Stimulated activated CD4-positive, alpha-beta T cell treated with anti-CD3 and anti-CD28 coated beads, Interleukin-1b, Interleukin-23, amount 100 ng/mL, for 24 hours (primary cell): ENCODE data around the gene PDE4C.
A peak's percentile ranks its signal among the peaks of the same experiment; 100 is the strongest.

Experiments used
- DNase-seq, 4 experiments: peaks; one replicate each; pipeline ENCODE4 v3.0.0-alpha.2; 2020; ENCODE audit warnings: low read depth in 4 of 4, low spot score in 1 of 4

Gene PDE4C

DNA sequence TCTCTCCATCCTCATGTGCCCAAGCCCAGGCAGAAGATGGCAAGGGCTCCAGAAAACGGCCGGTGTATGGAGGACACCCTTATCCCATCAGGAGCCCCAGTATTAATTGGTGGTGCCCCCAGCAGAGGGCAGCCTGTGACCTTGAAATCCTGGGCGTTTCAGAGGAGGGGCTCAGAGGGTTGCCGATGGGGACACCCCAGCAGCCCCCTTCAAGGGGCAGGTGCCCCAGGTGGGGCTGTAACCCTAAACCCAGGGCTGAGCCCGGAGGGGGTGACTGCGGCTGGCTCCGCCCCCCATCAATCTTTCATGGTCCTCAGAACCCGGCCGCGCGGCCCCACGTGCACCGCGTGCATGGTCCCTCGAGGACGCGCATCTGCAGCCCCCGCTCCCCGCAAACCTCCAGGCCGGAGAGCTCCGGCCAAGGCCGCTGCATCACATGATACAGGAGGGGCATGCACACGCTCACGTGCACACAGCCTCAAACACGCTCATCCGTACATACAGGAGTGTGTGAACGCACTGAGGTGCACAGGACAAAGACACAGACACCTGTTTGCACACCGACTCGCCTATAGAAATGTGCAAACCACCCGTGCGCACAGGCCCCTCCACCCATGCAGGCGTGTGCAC is 23.3 kb downstream of the PDE4C start:
- no peak for DNase-seq

DNA sequence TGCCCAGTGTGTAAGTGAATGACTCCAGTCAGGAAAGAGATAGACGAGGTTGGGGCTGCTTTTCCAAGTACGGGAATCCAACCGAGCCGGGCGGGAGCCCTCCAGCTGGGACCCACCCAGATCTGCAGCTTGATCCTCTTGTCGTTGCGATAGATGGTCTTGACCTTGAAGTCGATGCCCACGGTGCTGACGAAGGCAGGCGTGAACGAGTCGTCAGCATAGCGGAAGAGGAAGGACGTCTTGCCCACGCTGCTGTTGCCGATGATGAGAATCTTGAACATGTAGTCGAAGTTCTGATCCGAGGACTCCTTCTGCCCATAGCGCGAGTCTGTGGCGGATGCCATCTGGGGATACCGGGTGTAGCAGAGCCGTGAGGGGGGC is 23.9 kb downstream of the PDE4C start:
- DNase-seq, result no peak

DNA sequence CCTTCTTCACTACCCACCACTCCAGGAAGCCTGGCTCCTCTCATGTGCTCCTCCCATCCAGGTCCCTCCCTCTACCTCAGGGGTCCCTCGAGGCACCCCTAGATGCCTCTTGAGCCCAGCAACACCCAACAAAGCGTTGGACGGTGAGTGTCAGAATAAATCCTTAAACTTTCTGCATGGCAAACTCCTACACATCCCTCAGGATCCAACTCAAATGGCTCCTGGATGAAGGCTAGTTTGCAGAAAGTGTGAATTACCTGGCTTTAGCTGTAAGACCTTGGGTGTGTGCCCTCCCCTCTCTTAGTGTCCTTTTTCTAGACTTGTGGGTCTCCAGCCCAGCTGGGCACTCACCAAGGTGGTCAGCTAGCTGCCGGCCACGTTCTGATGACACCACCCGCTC is 27.9 kb downstream of the PDE4C start:
- no peak for DNase-seq

DNA sequence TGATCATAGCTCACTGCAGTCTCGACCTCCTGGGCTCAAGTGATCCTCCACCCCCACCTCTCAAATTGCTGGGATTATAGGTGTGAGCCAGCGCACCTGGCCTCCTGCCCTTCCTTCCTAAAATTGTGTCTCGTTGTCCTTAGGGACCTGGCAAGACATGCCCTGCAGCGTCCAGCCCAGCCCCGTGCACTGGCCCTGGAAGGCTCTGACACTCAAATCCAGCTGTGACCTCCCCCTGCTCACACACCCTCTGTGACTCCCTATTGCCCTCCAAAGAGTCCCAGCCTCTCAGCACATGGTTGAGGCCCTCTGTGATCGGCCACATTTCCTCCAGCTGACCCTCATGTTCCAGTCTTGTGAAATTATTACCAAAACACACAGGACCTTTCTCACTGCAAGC is 28.3 kb downstream of the PDE4C start:
- no peak for DNase-seq

DNA sequence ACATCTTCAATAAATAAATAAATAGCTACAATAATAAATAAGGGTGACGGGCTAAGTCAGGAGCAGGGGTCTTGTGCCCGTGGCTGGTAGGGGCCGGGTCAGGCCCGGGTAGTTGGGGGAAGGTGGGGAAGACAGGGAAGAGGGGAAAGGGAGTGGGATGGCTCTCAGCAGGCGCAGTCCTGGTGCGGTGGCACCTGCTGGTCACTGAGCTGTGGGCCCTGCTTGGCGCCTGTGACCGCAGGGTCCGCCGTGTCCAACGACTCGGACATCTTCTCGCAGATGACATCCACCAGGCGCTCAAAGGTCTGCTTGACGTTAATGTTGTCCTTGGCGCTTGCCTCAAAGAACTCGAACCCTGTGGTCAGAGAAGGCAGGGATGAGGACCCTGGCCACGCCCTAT is 28.9 kb downstream of the PDE4C start:
- no peak for DNase-seq

DNA sequence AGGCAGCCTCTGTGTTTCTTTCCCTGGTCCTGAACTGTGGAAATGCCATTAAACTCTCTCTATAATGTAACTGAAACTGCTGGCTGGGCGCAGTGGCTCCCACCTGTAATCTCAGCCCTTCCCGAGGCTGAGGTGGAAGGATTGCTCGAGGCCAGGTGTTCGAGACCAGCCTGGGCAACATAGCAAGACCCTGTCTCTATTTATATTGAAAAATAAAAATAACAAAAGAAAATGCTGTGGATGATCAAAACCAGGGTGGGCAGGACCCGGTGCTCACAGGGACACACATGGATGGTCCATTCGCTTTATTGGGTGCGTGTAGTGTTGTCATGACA is 29.8 kb downstream of the PDE4C start:
- DNase-seq, result no peak

DNA sequence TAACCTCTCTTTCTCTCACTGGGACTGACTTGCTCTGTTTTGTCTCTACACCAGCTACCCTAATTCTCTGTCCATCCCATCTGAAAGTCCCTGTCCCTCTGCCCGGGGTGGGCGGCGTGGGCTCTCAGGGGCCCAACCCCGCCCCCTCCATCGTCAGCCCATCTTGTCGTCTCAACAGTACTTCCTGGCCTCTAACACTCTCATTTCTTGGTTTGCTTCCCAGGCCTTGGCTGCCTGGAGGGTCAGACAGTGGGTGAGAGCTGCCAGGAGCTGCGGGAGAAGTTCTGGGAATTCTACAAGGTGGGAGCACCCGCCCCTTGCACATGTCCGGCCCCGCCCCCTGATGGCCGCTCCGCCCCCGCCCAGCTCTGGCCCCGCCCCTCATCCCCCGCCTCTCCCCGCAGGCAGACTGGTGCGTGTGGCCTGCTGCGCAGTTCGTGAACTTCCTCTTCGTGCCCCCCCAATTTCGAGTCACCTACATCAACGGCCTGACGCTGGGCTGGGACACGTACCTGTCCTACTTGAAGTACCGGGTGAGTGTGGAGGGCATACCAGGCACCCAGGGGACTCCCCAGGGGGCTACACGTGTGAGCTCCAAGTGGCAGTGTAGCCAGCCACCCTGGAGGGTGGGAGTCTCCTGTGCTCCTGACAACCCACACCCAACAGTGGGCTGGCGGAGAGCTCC is 31.5 kb downstream of the PDE4C start:
- DNase-seq, result no peak

DNA sequence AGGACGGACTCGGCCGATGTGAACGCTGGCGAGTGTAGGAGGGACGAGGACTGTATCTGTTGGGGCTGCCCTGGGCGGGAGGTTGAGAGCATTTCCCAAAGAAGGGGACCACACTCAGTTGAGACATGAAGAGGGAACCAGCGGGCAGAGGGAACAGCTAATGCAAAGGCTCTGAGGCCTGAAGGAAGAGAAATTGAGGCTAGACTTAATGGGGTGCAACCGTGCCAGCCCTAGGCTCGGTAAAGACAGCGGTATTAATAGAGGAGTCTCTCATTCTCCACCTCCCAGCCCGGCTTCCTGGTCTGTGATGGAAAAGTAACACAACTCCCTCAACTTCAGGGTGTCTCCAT is 32.1 kb downstream of the PDE4C start:
- no peak for DNase-seq

DNA sequence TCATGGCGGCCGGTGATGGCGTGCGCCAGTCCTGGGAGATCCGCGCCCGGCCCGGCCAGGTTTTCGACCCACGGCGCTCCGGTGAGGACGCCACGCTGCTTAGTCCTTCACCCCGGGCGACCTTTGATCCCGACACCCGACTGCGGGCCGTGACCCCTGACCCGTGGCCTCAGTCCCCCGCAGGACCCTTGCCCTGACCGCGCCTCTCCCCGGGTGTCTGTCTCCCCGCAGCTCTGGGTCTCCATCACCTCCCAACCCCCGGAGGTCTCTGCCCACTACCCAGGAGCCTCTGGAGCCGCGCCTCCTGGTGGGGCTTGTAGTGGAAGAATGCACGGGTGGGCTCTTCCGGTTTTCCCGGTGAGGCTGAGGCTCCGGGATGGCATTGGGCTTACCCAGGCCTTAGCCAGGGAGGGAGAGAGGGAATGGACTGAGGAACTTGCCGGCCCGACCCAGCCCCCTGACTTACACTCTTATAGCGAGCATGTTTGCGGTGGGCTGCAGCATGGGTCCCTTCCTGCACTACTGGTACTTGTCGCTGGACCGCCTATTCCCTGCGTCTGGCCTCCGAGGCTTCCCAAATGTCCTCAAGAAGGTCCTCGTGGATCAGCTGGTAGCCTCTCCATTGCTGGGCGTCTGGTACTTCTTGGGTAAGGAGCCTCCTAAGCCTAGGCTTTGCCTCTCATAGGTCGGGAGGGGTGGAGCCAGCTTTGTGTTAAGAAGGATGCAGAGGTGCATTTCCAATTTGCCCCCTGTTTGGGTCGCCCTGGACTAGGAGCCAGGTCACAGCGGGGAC is 32.7 kb downstream of the PDE4C start:
- no peak for DNase-seq

DNA sequence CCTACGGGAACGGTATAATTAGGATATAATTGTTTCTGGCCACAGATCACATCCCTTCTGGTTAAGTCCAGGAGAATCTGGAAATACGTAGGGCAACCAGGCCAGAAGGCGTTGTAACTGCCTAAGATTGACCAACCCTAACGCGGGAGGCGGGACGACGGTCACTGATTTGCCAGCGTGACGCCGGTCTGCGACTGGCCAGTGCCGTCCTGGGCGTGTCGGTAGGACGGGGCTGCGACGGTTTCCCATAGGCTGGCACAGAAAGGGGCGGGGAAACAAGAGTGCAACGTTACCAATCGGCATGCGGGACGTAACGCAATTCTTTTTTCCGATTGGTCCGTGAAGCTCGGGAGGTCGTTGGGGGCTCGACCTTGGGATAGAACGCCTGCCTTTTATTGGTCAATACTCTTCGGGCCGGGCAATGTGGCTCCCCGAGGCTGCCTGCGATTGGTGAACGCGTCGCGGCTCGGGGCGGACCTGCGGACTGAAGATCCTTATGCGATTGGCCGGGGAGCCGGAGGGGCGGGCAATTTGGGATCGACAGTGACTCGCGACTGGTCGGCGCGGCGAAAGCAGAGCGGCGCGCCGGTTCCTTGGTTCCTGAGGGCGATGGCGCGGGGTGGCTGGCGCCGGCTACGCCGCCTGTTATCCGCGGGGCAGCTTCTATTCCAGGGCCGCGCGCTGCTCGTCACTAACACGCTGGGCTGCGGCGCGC is 33.4 kb downstream of the PDE4C start, which contains the start of gene MPV17L2:
Gene MPV17L2, plus strand, starts transcription at position 546 of the 715 bp plus-strand sequence. Its CDS starts 64 bp downstream, at position 610.
- DNase-seq, result peak; percentile 85 to 98 (median 96)

DNA sequence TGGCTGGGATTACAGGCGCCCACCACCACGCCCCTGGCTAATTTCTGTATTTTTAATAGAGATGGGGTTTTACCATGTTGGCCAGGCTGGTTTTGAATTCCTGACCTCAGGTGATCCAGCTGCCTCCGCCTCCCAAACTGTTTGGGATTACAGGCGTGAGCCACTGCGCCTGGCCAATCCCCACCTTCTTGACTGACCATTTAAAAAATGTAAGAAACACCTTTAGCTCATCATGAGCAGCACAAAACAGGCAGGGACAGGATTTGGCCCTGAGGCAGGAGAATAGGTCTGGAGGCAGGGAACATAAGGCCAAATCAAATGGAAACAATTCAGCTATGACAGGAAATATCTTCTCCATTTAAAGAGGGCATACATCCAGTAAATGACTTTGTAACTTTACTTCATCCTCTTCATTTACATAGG is 34.6 kb downstream of the PDE4C start:
- DNase-seq, result no peak

DNA sequence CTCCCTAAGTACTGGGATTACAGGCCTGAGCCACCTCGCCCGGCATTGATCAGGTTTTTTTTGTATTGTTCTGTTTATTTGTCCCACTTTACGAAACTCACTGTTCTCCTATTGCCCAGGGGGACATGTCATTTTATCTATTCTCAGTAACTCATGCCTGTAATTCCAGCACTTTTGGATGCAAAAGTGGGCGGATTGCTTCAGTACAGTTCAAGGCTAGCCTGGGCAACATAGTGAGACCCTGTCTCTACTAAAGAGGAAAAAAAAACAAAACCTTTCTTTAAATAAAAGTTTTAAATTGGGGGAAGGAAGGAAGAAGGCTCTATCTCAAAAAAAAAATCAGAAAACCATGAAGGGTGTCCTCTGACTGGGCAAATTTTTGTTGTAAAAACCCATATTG is 36.0 kb downstream of the PDE4C start:
- DNase-seq, result no peak

DNA sequence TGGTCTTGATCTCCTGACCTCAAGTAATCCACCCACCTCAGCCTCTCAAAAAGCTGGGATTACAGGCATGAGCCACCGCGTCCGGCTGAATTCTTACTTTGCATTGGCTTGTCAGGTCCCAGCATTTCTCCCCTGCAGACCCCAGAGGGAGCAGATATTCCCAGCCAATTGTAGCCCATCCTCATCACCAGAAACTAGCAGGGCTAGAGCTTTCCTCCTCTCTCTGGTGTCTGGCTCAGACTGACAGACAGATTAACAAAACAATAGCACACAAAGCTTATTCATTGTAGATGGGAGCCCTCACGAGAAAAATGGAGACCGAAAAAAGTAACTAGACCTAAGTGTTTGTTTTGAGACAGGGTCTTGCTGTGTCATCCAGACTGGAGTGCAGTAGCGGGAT is 40.7 kb downstream of the PDE4C start:
- DNase-seq, result no peak

DNA sequence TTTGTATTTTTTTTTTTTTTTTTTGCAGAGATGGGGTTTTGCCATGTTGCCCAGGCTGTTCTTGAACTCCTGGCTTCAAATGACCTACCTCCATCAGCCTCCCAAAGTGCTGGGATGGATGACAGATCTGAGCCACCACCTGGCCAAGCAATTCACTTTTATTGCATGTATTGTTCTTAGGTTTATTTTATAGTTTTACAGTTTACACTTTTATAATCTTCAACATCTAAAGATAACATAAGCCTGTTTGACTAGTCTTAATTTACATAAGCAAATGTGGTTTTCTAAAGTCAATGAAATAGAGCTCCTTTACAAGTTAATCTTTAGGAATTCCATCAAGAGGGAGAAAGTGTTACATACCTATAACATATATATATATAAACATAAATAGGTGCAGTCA is 42.7 kb downstream of the PDE4C start:
- no peak for DNase-seq

DNA sequence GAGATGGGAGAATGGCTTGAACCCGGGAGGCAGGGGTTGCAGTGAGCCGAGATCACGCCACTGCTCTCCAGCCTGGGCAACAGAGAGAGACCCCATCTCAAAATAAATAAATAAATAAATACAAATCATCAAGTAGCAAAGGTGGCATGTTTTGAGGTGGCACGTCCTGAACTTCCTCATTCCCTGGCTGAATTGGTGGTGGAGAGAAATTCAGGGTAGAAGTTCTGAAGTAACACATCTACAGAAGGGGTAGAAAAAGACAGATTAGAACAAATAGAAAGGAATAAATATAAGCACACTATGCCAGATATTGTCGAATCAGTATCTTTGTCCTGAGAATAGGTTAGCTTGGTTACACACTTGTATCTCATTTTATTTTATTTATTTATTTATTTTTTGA is 46.3 kb downstream of the PDE4C start:
- DNase-seq, result no peak

DNA sequence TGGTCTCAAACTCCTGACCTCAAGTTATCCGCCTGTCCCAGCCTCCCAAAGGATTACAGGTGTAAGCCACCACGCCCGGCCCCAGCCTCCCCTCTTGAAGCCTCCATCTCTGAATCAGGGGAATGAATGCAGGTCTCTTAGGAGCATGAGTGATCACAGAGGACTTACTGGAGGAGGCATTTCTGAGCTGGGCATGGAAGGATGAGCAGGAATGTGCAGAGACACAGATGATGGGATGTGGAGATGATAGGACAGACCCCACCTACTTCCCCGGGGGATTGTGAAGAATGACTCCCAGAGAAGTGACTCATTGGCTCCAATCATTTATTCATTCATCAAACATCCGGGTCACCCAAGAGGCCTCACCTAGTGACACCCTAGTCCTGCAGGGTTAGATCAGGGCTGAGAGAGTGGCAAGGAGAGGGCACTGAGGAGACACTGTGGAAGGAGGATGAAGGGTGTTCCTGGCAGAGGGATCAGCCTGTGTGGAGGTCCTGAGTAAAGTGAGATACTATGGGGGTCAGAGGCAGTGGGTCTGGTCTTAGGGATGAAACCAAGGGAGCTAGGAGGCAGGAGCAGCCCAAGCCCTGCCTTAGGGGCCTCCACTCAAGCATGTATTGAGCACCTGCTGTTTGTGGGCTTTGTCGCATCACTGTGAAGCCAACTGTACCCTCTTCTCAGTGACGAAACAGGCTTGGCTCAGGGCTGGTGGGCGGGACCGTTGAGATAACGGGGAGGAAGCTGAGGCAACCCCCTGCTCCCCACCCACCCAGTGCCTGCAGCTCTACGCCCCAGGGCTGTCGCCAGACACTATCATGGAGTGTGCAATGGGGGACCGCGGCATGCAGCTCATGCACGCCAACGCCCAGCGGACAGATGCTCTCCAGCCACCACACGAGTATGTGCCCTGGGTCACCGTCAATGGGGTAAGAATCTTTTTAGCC is 49.6 kb downstream of the PDE4C start:
- DNase-seq, result no peak

DNA sequence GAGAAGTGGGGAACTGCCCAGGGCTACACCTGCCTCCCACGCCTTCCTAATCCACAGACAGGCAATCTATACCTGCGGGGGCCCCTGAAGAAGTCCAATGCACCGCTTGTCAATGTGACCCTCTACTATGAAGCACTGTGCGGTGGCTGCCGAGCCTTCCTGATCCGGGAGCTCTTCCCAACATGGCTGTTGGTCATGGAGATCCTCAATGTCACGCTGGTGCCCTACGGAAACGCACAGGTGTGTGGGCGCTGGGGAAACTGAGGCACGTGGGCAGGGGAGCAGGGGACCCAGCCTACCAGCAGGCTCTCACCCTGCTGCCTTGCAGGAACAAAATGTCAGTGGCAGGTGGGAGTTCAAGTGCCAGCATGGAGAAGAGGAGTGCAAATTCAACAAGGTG is 51.3 kb downstream of the PDE4C start:
- DNase-seq, result no peak
